GM12878 (cell line): ENCODE results near the gene WASHC1.
"Not testable (repeated sequence)": the region's sequence is repeated elsewhere in the genome, so short reads cannot be mapped to it uniquely, and the experiment has no call there.

Source experiments
- MEF2A ChIP-seq: IDR thresholded peaks from 2 replicates; pipeline ENCODE4 v1.6.1; 2011; ENCODE audit warnings: low read depth, mild to moderate bottlenecking, low read length, moderate library complexity; ENCODE audit not compliant: insufficient read depth
- NFIC ChIP-seq: IDR thresholded peaks from 2 replicates; pipeline ENCODE4 v1.6.1; 2012; ENCODE audit warnings: low read depth, mild to moderate bottlenecking, inconsistent platforms, low read length, moderate library complexity
- POLR2A ChIP-seq: IDR thresholded peaks from 2 replicates; pipeline ENCODE4 v1.6.1; 2011; ENCODE audit warnings: low read depth, mild to moderate bottlenecking, low read length
- ZNF24 ChIP-seq: fragments of 450-650 bp; IDR thresholded peaks from 2 replicates; pipeline ENCODE4 v1.6.1; 2017; ENCODE audit warnings: antibody characterized with exemption, mild to moderate bottlenecking
- TF ChIP-seq, protein P1 (sequence below): fragments of 450-650 bp; IDR thresholded peaks from 2 replicates; pipeline ENCODE4 v1.6.1; 2018; ENCODE audit warnings: mild to moderate bottlenecking, low read depth, moderate library complexity; ENCODE audit not compliant: partially characterized antibody
- TF ChIP-seq, protein P2 (sequence below), 3 experiments: IDR thresholded peaks in 2 of 3; conservative IDR thresholded peaks in 1 of 3; 2 replicates each; pipeline ENCODE4 v1.5.1; 2011; ENCODE audit warnings: low read depth in 3 of 3, low read length in 3 of 3, mild to moderate bottlenecking in 3 of 3, control low read depth in 2 of 3, moderate library complexity in 2 of 3, inconsistent platforms in 1 of 3, mixed read lengths in 1 of 3; ENCODE audit not compliant: control insufficient read depth in 2 of 3, insufficient read depth in 1 of 3; ENCODE audit errors: extremely low read depth in 1 of 3
- TF ChIP-seq, protein P3 (sequence below): IDR thresholded peaks from 2 replicates; pipeline ENCODE4 v1.6.1; 2012; ENCODE audit warnings: low read depth, low read length, improper control_type of control experiment

DNA sequence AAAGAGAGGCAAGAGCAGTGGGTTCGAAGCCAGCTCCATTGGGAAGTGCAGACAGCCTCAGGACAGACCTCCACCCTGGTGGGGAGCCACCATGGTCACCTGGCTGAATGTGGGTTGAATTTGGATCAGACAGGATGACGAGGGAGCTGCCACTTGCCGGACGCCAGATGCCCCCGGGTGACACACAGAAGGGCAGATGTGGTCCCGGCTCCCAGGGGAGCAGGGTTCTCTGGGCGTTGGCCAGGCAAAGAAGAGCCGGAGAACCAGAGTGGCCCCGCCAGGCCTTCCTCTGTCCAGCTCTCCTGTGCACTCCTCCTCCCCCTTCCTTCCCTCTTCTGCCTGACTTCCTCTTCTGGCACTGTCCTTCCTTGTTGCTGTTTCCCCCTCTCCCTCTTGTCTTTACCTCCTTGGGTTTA, 12.0 kb upstream of the WASHC1 start:
- TF ChIP-seq NFIC, MEF2A, POLR2A, ZNF24: not testable (repeated sequence)
- TF ChIP-seq, protein P1, sequence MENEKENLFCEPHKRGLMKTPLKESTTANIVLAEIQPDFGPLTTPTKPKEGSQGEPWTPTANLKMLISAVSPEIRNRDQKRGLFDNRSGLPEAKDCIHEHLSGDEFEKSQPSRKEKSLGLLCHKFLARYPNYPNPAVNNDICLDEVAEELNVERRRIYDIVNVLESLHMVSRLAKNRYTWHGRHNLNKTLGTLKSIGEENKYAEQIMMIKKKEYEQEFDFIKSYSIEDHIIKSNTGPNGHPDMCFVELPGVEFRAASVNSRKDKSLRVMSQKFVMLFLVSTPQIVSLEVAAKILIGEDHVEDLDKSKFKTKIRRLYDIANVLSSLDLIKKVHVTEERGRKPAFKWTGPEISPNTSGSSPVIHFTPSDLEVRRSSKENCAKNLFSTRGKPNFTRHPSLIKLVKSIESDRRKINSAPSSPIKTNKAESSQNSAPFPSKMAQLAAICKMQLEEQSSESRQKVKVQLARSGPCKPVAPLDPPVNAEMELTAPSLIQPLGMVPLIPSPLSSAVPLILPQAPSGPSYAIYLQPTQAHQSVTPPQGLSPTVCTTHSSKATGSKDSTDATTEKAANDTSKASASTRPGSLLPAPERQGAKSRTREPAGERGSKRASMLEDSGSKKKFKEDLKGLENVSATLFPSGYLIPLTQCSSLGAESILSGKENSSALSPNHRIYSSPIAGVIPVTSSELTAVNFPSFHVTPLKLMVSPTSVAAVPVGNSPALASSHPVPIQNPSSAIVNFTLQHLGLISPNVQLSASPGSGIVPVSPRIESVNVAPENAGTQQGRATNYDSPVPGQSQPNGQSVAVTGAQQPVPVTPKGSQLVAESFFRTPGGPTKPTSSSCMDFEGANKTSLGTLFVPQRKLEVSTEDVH: not testable (repeated sequence)
- TF ChIP-seq, protein P2, sequence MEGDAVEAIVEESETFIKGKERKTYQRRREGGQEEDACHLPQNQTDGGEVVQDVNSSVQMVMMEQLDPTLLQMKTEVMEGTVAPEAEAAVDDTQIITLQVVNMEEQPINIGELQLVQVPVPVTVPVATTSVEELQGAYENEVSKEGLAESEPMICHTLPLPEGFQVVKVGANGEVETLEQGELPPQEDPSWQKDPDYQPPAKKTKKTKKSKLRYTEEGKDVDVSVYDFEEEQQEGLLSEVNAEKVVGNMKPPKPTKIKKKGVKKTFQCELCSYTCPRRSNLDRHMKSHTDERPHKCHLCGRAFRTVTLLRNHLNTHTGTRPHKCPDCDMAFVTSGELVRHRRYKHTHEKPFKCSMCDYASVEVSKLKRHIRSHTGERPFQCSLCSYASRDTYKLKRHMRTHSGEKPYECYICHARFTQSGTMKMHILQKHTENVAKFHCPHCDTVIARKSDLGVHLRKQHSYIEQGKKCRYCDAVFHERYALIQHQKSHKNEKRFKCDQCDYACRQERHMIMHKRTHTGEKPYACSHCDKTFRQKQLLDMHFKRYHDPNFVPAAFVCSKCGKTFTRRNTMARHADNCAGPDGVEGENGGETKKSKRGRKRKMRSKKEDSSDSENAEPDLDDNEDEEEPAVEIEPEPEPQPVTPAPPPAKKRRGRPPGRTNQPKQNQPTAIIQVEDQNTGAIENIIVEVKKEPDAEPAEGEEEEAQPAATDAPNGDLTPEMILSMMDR (IDR thresholded peaks at IDR 0.05 in 2 of 3, conservative IDR thresholded peaks at IDR 0.05 in 1 of 3; ENCODE audit: control insufficient read depth in 2 of 3, extremely low read depth in 1 of 3, insufficient read depth in 1 of 3, low read depth in 3 of 3, low read length in 3 of 3): not testable (repeated sequence)
- TF ChIP-seq, protein P3, sequence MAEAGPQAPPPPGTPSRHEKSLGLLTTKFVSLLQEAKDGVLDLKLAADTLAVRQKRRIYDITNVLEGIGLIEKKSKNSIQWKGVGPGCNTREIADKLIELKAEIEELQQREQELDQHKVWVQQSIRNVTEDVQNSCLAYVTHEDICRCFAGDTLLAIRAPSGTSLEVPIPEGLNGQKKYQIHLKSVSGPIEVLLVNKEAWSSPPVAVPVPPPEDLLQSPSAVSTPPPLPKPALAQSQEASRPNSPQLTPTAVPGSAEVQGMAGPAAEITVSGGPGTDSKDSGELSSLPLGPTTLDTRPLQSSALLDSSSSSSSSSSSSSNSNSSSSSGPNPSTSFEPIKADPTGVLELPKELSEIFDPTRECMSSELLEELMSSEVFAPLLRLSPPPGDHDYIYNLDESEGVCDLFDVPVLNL: not testable (repeated sequence)
